Gastrocnemius medialis (tissue), 4 donors: ENCODE results near the gene TMEM161A. TPM values are rescaled to one million over a fixed set of nuclear protein-coding genes. Genes with fewer than 3 reads are reported as not detected.
A peak's percentile ranks its signal among the peaks of the same experiment; 100 is the strongest.
"Not testable (repeated sequence)": the region's sequence is repeated elsewhere in the genome, so short reads cannot be mapped to it uniquely, and the experiment has no call there.

Experiments
- ATAC-seq, 2 donors: fragments of 150-250 bp; one replicate each; pipeline ENCODE4 v1.9.1; 2016
- DNase-seq, 2 donors: peaks; one replicate each; pipeline ENCODE4 v3.0.0-alpha.2; 2019
- H3K27ac ChIP-seq, 4 donors: fragments of 200-600 bp; sonication (generic); 1 replicate in 1 of 4; 2 replicates in 3 of 4; pipeline ENCODE4 v1.5.1; 2016 to 2018; ENCODE audit warnings: mild to moderate bottlenecking in 2 of 4, moderate library complexity in 1 of 4
- H3K27me3 ChIP-seq, 3 donors: fragments of 200-600 bp; sonication (generic) in 2 of 3; 1 replicate in 1 of 3; 2 replicates in 2 of 3; pipeline versions ENCODE4 v1.5.1 to v1.6.0; 2016 to 2019; ENCODE audit warnings: mild to moderate bottlenecking in 1 of 3, moderate library complexity in 1 of 3
- H3K36me3 ChIP-seq, 2 donors: fragments of 200-600 bp; sonication (generic) in 1 of 2; one replicate each; pipeline ENCODE4 v1.5.1; 2017 to 2018
- H3K4me1 ChIP-seq, 2 donors: fragments of 200-600 bp; sonication (generic) in 1 of 2; one replicate each; pipeline ENCODE4 v1.5.1; 2016 to 2017; ENCODE audit warnings: mild to moderate bottlenecking in 2 of 2
- H3K4me3 ChIP-seq, 4 donors: fragments of 200-600 bp; sonication (generic) in 3 of 4; 1 replicate in 1 of 4; 2 replicates in 3 of 4; pipeline ENCODE4 v1.5.1; 2016 to 2019; ENCODE audit warnings: mild to moderate bottlenecking in 2 of 4
- H3K9me3 ChIP-seq, 3 donors: fragments of 200-600 bp; sonication (generic) in 2 of 3; 1 replicate in 1 of 3; 2 replicates in 2 of 3; pipeline ENCODE4 v1.5.1; 2016 to 2019
- CTCF ChIP-seq, 5 experiments: fragments of 450-650 bp in 3 of 5; fragments of 200-600 bp in 2 of 5; sonication (generic) in 2 of 5; IDR thresholded peaks in 4 of 5; conservative IDR thresholded peaks in 1 of 5; 1 replicate in 4 of 5; 2 replicates in 1 of 5; pipeline ENCODE4 v1.5.1; 2016 to 2019; ENCODE audit warnings: antibody characterized with exemption in 5 of 5, mild to moderate bottlenecking in 3 of 5, moderate library complexity in 3 of 5
- POLR2A ChIP-seq, 2 donors: fragments of 450-650 bp; IDR thresholded peaks; one replicate each; pipeline ENCODE4 v1.6.1; 2017; ENCODE audit warnings: antibody characterized with exemption in 2 of 2, mild to moderate bottlenecking in 2 of 2, moderate library complexity in 2 of 2
- in situ Hi-C, 4 donors: fragments of 200-750 bp; cut with MboI; loops; one replicate each; pipeline versions ENCODE4 v1.15.0 to v1.8.0; 2017; ENCODE audit warnings: low sequenced_read_pairs in 4 of 4
- intact Hi-C: fragments of 100-400 bp; cut with DNase I; formaldehyde crosslinking; loops from one replicate; pipeline ENCODE4 v1.15.1; 2023; ENCODE audit warnings: low total_unique reads
- total RNA-seq, 4 donors: library from RNA; depleted of rRNA; stranded (reverse); fragments of >200 nt; gene quantifications; one replicate each; pipeline versions ENCODE4 v1.1.0 to v1.2.3, GENCODE V29; 2016

TMEM161A gene
- total RNA-seq, 4 donors from 2014 or later, result 30.1 to 52.1 (median 42.8) TPM

- Histone ChIP-seq H3K4me1 (peaks cover 0 to 11% of the 10 kb centered on the region in 2 donors), H3K27me3 (no peaks in the 10 kb centered on the region), H3K4me3 (no peak overlapping the region), H3K36me3 (peaks cover 0 to 20% of the 10 kb centered on the region in 2 donors), H3K9me3 (no peaks in the 10 kb centered on the region), H3K27ac (no peak overlapping the region)
- intact Hi-C loops, result no loop called here
- ATAC-seq (no peak), DNase-seq (no peak)
- in situ Hi-C loops, result no loop called here
- TF ChIP-seq POLR2A (IDR thresholded peaks at IDR 0.05) (no peak), CTCF (IDR thresholded peaks at IDR 0.05 in 4 of 5, conservative IDR thresholded peaks at IDR 0.05 in 1 of 5) (no peak)
These were observed 30.6 kb downstream of the TMEM161A start for GRCh38 chr19:19107654-19108053.

- intact Hi-C loops, in situ Hi-C loops: not testable (repeated sequence)
These were observed 31.3 kb downstream of the TMEM161A start for GRCh38 chr19:19106938-19107337.

DNA sequence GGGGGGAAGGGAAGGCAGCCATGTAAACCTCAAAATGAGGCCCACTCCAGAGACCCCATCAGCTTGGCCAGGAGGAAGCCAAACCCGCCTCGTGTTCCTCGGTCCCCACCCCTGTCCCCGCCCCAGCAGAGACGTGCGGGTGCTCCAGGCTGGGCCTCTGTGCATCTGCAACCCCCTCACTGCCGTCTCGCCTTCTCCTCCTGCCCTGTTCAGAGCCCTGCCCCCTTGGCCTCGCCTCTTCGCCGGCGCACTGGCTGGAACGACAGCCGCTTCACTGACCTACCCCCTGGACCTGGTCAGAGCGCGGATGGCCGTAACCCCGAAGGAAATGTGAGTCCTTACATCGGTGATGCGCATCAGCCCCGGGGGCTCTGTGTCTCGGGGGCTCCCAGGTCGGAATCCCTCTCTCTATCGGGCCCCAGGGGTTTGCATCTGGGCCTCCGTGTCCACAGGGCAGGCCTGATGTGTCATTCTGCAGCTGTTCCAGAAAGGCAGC lies 32.2 kb downstream of the TMEM161A start:
- H3K4me1 ChIP-seq, result peaks cover 0 to 11% of the 10 kb centered on the region in 2 donors
- no peaks in the 10 kb centered on the region for H3K27me3 ChIP-seq
- ATAC-seq (no peak), DNase-seq (no peak)
- intact Hi-C loops, result no loop called here
- peaks cover 0 to 24% of the 10 kb centered on the region in 2 donors for H3K36me3 ChIP-seq
- TF ChIP-seq CTCF (IDR thresholded peaks at IDR 0.05 in 4 of 5, conservative IDR thresholded peaks at IDR 0.05 in 1 of 5) (no peak), POLR2A (IDR thresholded peaks at IDR 0.05) (no peak)
- in situ Hi-C loops, result no loop called here
- H3K4me3 ChIP-seq, result peak overlapping the region in 1 of 4 donors; percentile 13
- H3K9me3 ChIP-seq, result no peaks in the 10 kb centered on the region
- H3K27ac ChIP-seq, result no peak overlapping the region

More at GRCh38 chr19:19106938-19107337, 31.3 kb downstream of the TMEM161A start:
- not testable (repeated sequence) for H3K9me3 ChIP-seq, DNase-seq, ATAC-seq, H3K27me3 ChIP-seq, H3K4me3 ChIP-seq, H3K27ac ChIP-seq
- Histone ChIP-seq H3K36me3 (peaks cover 0 to 20% of the 10 kb centered on the region in 2 donors), H3K4me1 (peaks cover 0 to 11% of the 10 kb centered on the region in 2 donors)

GRCh38 chr19:19105365-19106055 lies 32.8 kb downstream of the TMEM161A start:
- intact Hi-C loops (no loop called here), in situ Hi-C loops (no loop called here)
- Histone ChIP-seq H3K36me3 (peaks cover 0 to 24% of the 10 kb centered on the region in 2 donors), H3K4me1 (peaks cover 0 to 11% of the 10 kb centered on the region in 2 donors), H3K9me3 (no peaks in the 10 kb centered on the region), H3K27ac (no peak overlapping the region), H3K27me3 (no peaks in the 10 kb centered on the region), H3K4me3 (peak overlapping the region in 2 of 4 donors; percentile 13 to 30)
- DNase-seq (no peak), ATAC-seq (no peak)
- TF ChIP-seq CTCF (IDR thresholded peaks at IDR 0.05 in 4 of 5, conservative IDR thresholded peaks at IDR 0.05 in 1 of 5) (no peak), POLR2A (IDR thresholded peaks at IDR 0.05) (no peak)

GRCh38 chr19:19103167-19103566 lies 35.1 kb downstream of the TMEM161A start:
- Histone ChIP-seq H3K9me3 (no peaks in the 10 kb centered on the region), H3K4me1 (no peaks in the 10 kb centered on the region), H3K27ac (peak overlapping the region in 1 of 4 donors; percentile 10), H3K27me3 (no peaks in the 10 kb centered on the region), H3K4me3 (no peak overlapping the region), H3K36me3 (peaks cover 0 to 23% of the 10 kb centered on the region in 2 donors)
- intact Hi-C loops (no loop called here), in situ Hi-C loops (no loop called here)
- TF ChIP-seq CTCF (IDR thresholded peaks at IDR 0.05 in 4 of 5, conservative IDR thresholded peaks at IDR 0.05 in 1 of 5), result no peak
- no peak for TF ChIP-seq POLR2A (IDR thresholded peaks at IDR 0.05)
- no peak for ATAC-seq
- no peak for DNase-seq

- intact Hi-C loops, H3K27me3 ChIP-seq, H3K4me1 ChIP-seq, H3K27ac ChIP-seq, in situ Hi-C loops, H3K9me3 ChIP-seq, ATAC-seq, H3K4me3 ChIP-seq, DNase-seq: not testable (repeated sequence)
- H3K36me3 ChIP-seq, result peaks cover 0 to 20% of the 10 kb centered on the region in 2 donors
These were observed 35.7 kb downstream of the TMEM161A start for GRCh38 chr19:19102566-19102965.
